ENCODE results near the gene PSMF1.

Gene PSMF1

GRCh38 chr20:1164871-1165270, 46.5 kb downstream of the PSMF1 start:
- DNase-seq (ENCODE audit: low read depth) = no peak

GRCh38 chr20:1165521-1165920, 47.1 kb downstream of the PSMF1 start:
- DNase-seq (ENCODE audit: low read depth) = no peak

GRCh38 chr20:1165941-1166340, 47.5 kb downstream of the PSMF1 start:
- no peak for DNase-seq (ENCODE audit: low read depth)

- no peak for DNase-seq (ENCODE audit: low read depth)
Observed at GRCh38 chr20:1166948-1167720, 48.7 kb downstream of the PSMF1 start.

- no peak for DNase-seq (ENCODE audit: low read depth)
Observed at GRCh38 chr20:1169224-1169623, 50.8 kb downstream of the PSMF1 start.

- no peak for DNase-seq (ENCODE audit: low read depth)
Observed at GRCh38 chr20:1171461-1172093, 53.2 kb downstream of the PSMF1 start.

GRCh38 chr20:1173698-1174097, 55.3 kb downstream of the PSMF1 start:
- DNase-seq (ENCODE audit: low read depth) = no peak

GRCh38 chr20:1174787-1175186, 56.4 kb downstream of the PSMF1 start:
- DNase-seq (ENCODE audit: low read depth) = no peak

- no peak for DNase-seq (ENCODE audit: low read depth)
Observed at GRCh38 chr20:1177680-1178079, 59.3 kb downstream of the PSMF1 start.

- DNase-seq (ENCODE audit: low read depth) = no peak
Observed at GRCh38 chr20:1178103-1178502, 59.7 kb downstream of the PSMF1 start.

- DNase-seq (ENCODE audit: low read depth) = no peak
Observed at GRCh38 chr20:1178623-1179022, 60.2 kb downstream of the PSMF1 start.

GRCh38 chr20:1180949-1181348, 62.5 kb downstream of the PSMF1 start:
- no peak for DNase-seq (ENCODE audit: low read depth)

- no peak for DNase-seq (ENCODE audit: low read depth)
Observed at GRCh38 chr20:1182106-1182505, 63.7 kb downstream of the PSMF1 start.

- DNase-seq (ENCODE audit: low read depth) = no peak
Observed at GRCh38 chr20:1183153-1183552, 64.8 kb downstream of the PSMF1 start.

- DNase-seq (ENCODE audit: low read depth) = no peak
Observed at GRCh38 chr20:1184260-1184637, 65.8 kb downstream of the PSMF1 start.

GRCh38 chr20:1184638-1185315, 66.4 kb downstream of the PSMF1 start, which contains the start of gene TMEM74B:
Gene TMEM74B (minus strand): TSS chr20:1184981. CDS start chr20:1183801, 1,180 bp downstream.
- DNase-seq (ENCODE audit: low read depth) = no peak

GRCh38 chr20:1185316-1185741, 66.9 kb downstream of the PSMF1 start:
- no peak for DNase-seq (ENCODE audit: low read depth)

GRCh38 chr20:1185790-1186334, 67.5 kb downstream of the PSMF1 start:
- DNase-seq (ENCODE audit: low read depth) = no peak

GRCh38 chr20:1186367-1186991, 68.1 kb downstream of the PSMF1 start:
- no peak for DNase-seq (ENCODE audit: low read depth)

GRCh38 chr20:1187605-1188171, 69.3 kb downstream of the PSMF1 start:
- no peak for DNase-seq (ENCODE audit: low read depth)

GRCh38 chr20:1188347-1188746, 69.9 kb downstream of the PSMF1 start:
- no peak for DNase-seq (ENCODE audit: low read depth)

GRCh38 chr20:1189827-1190226, 71.4 kb downstream of the PSMF1 start:
- DNase-seq (ENCODE audit: low read depth) = no peak
